COLO668 (cell line): Measurements from ENCODE around the gene SGCD.

Experiments
- DNase-seq: peaks from one replicate; lab custom pipeline; 2025; ENCODE audit not compliant: unreplicated experiment; lab: John Stamatoyannopoulos, UW

SGCD gene

GRCh38 chr5:156755421-156756087 is 428.6 kb downstream of the SGCD start:
- DNase-seq: no peak

- DNase-seq: no peak
Observed at GRCh38 chr5:156758011-156758791, 431.2 kb downstream of the SGCD start.

GRCh38 chr5:156759156-156759555 is 432.2 kb downstream of the SGCD start:
- DNase-seq: no peak

GRCh38 chr5:156762771-156763170 is 435.8 kb downstream of the SGCD start:
- DNase-seq: no peak

GRCh38 chr5:156764176-156764971 is 437.4 kb downstream of the SGCD start:
- no peak for DNase-seq

- no peak for DNase-seq
Observed at GRCh38 chr5:156774273-156774672, 447.3 kb downstream of the SGCD start.

- no peak for DNase-seq
Observed at GRCh38 chr5:156778139-156778706, 451.3 kb downstream of the SGCD start.

- no peak for DNase-seq
Observed at GRCh38 chr5:156778752-156779151, 451.8 kb downstream of the SGCD start.

GRCh38 chr5:156779436-156779835 is 452.5 kb downstream of the SGCD start:
- no peak for DNase-seq

- DNase-seq: no peak
Observed at GRCh38 chr5:156783092-156783491, 456.1 kb downstream of the SGCD start.

- no peak for DNase-seq
Observed at GRCh38 chr5:156794687-156795086, 467.7 kb downstream of the SGCD start.

GRCh38 chr5:156798201-156798600 is 471.2 kb downstream of the SGCD start:
- no peak for DNase-seq

- no peak for DNase-seq
Observed at GRCh38 chr5:156799171-156799570, 472.2 kb downstream of the SGCD start.

- DNase-seq: no peak
Observed at GRCh38 chr5:156800929-156801328, 474.0 kb downstream of the SGCD start.

- DNase-seq: no peak
Observed at GRCh38 chr5:156802501-156802900, 475.5 kb downstream of the SGCD start.

GRCh38 chr5:156803404-156803803 is 476.4 kb downstream of the SGCD start:
- no peak for DNase-seq

GRCh38 chr5:156812959-156813358 is 486.0 kb downstream of the SGCD start:
- DNase-seq: no peak

GRCh38 chr5:156815988-156816599 is 489.1 kb downstream of the SGCD start:
- DNase-seq: peak; percentile 12
